Panc1 (cell line): Measurements from ENCODE around the gene GALNT13. TPM values are rescaled to one million over a fixed set of nuclear protein-coding genes. Genes with fewer than 3 reads are reported as not detected.

Source experiments
- ATAC-seq: fragments of 200-7000 bp; cut with Tn5 transposase; 2 replicates; pipeline ENCODE4 v1.9.1; 2020; ENCODE audit warnings: mild to moderate bottlenecking, moderate library complexity
- BruUV-seq: library from RNA; stranded (reverse); fragments of 400-500 nt; replicated peaks from 2 replicates; lab custom pipeline; 2021; lab: Mats Ljungman, UMichigan
- CTCF ChIA-PET: fragments of 300-600 bp; sonication (Branson Sonifier 250); formaldehyde crosslinking; loops from one replicate; lab custom pipeline; 2022; ENCODE audit warnings: antibody characterized with exemption; lab: Charles Lee
- POLR2A ChIA-PET: fragments of 300-600 bp; sonication (Branson Sonifier 250); formaldehyde crosslinking; loops from one replicate; lab custom pipeline; 2022; ENCODE audit warnings: antibody characterized with exemption; lab: Charles Lee
- DNase-seq: peaks from one replicate; pipeline ENCODE4 v3.0.0-alpha.2; 2010; ENCODE audit warnings: low read depth, low spot score
- H3K27ac ChIP-seq: 2 replicates; pipeline ENCODE4 v1.5.1; 2011; ENCODE audit warnings: mild to moderate bottlenecking, low read length, inconsistent platforms
- H3K27me3 ChIP-seq: fragments of 200-500 bp; sonication (Bioruptor generic); 2 replicates; pipeline ENCODE4 v1.6.0; 2014; ENCODE audit warnings: low read length, inconsistent platforms; ENCODE audit not compliant: control insufficient read depth, insufficient read depth
- H3K36me3 ChIP-seq: fragments of 200-500 bp; sonication (Bioruptor generic); 2 replicates; pipeline ENCODE4 v1.5.1; 2014; ENCODE audit warnings: inconsistent platforms, mild to moderate bottlenecking, low read length, moderate library complexity; ENCODE audit not compliant: control insufficient read depth, insufficient read depth
- H3K4me1 ChIP-seq: 2 replicates; pipeline ENCODE4 v1.5.1; 2011; ENCODE audit warnings: inconsistent platforms, mild to moderate bottlenecking, low read length, moderate library complexity; ENCODE audit not compliant: control insufficient read depth, insufficient read depth
- H3K4me3 ChIP-seq, 2 experiments: 2 replicates each; pipeline ENCODE4 v1.5.1; 2011 to 2012; ENCODE audit warnings: low read depth in 2 of 2, low read length in 2 of 2, mild to moderate bottlenecking in 2 of 2, inconsistent platforms in 1 of 2, moderate library complexity in 1 of 2
- H3K9me3 ChIP-seq: fragments of 200-500 bp; sonication (Bioruptor generic); 2 replicates; pipeline ENCODE4 v1.5.1; 2014; ENCODE audit warnings: low read depth, mild to moderate bottlenecking, inconsistent platforms, low read length, moderate library complexity; ENCODE audit not compliant: control insufficient read depth, insufficient read depth
- CTCF ChIP-seq: fragments of 450-650 bp; IDR thresholded peaks from 2 replicates; pipeline ENCODE4 v1.5.1; 2017; ENCODE audit warnings: mild to moderate bottlenecking
- POLR2AphosphoS5 ChIP-seq: IDR thresholded peaks from 2 replicates; pipeline ENCODE4 v1.6.1; 2012; ENCODE audit warnings: mild to moderate bottlenecking, low read depth, low read length, moderate library complexity
- REST ChIP-seq, 2 experiments: IDR thresholded peaks; 2 replicates each; pipeline ENCODE4 v1.6.1; 2011 to 2012; ENCODE audit warnings: low read depth in 2 of 2, control low read depth in 1 of 2, low read length in 1 of 2, mild to moderate bottlenecking in 1 of 2, moderate library complexity in 1 of 2; ENCODE audit not compliant: insufficient read depth in 1 of 2
- SIN3A ChIP-seq: IDR thresholded peaks from 2 replicates; pipeline ENCODE4 v1.6.1; 2012; ENCODE audit warnings: low read depth, mild to moderate bottlenecking, low read length, moderate library complexity, borderline replicate concordance; ENCODE audit not compliant: insufficient read depth
- TCF7L2 ChIP-seq: IDR thresholded peaks from 2 replicates; pipeline ENCODE4 v1.6.1; 2011; ENCODE audit warnings: mild to moderate bottlenecking, low read depth, low read length, inconsistent platforms
- in situ Hi-C: cut with HindIII; loops from 2 replicates; pipeline ENCODE4 v1.10.0; 2016; ENCODE audit warnings: low sequenced_read_pairs, low pct_unique_long_range_greater_than_20kb
- intact Hi-C: fragments of 100-400 bp; cut with micrococcal nuclease; formaldehyde crosslinking; loops from one replicate; pipeline ENCODE4 v1.10.0; 2022; ENCODE audit not compliant: unreplicated experiment
- total RNA-seq: library from RNA; stranded (reverse); gene quantifications from one replicate; pipeline ENCODE4 v1.2.1, GENCODE V29; 2021; ENCODE audit not compliant: unreplicated experiment

GALNT13 gene
- total RNA-seq, 1 experiment from 2014 or later = not detected

GRCh38 chr2:154447727-154448418 lies 576.2 kb downstream of the GALNT13 start:
- no peaks in the 10 kb centered on the region for H3K36me3 ChIP-seq
- in situ Hi-C loops (no loop called here), intact Hi-C loops (no loop called here)
- POLR2A ChIA-PET = no interaction called here
- no peaks in the 10 kb centered on the region for H3K27me3 ChIP-seq
- BruUV-seq = no TSS peak
- no peak for DNase-seq
- ATAC-seq = no peak
- TF ChIP-seq POLR2AphosphoS5 (no peak), CTCF (no peak), REST (IDR thresholded peaks at IDR 0.05; ENCODE audit: insufficient read depth in 1 of 2, low read depth in 2 of 2, low read length in 1 of 2) (no peak), TCF7L2 (no peak), SIN3A (no peak)
- H3K4me1 ChIP-seq = no peaks in the 10 kb centered on the region
- H3K9me3 ChIP-seq = no peaks in the 10 kb centered on the region
- no peak overlapping the region for H3K4me3 ChIP-seq
- CTCF ChIA-PET = no interaction called here
- no peak overlapping the region for H3K27ac ChIP-seq

GRCh38 chr2:154449951-154450658 lies 578.4 kb downstream of the GALNT13 start:
- CTCF ChIA-PET = no interaction called here
- intact Hi-C loops = loop anchor here (10.0 kb wide), 1 partner anchor 775 kb away; no protein-coding TSS in a partner anchor

More at GRCh38 chr2:154449951-154450658, 578.4 kb downstream of the GALNT13 start:
- POLR2A ChIA-PET = no interaction called here
- in situ Hi-C loops = no loop called here
- H3K36me3 ChIP-seq = no peaks in the 10 kb centered on the region
- no peak overlapping the region for H3K4me3 ChIP-seq
- no peaks in the 10 kb centered on the region for H3K4me1 ChIP-seq
- no peak for TF ChIP-seq CTCF
- no peak for TF ChIP-seq SIN3A
- TF ChIP-seq REST (IDR thresholded peaks at IDR 0.05; ENCODE audit: insufficient read depth in 1 of 2, low read depth in 2 of 2, low read length in 1 of 2) = no peak
- no peak for TF ChIP-seq TCF7L2
- TF ChIP-seq POLR2AphosphoS5 = no peak
- ATAC-seq (no peak), DNase-seq (no peak)
- H3K27me3 ChIP-seq = no peaks in the 10 kb centered on the region
- H3K9me3 ChIP-seq = no peaks in the 10 kb centered on the region
- BruUV-seq = no TSS peak
- H3K27ac ChIP-seq = no peak overlapping the region
